ENCODE data around the gene IGBP1.

GRCh38 chrX:70172221-70172620 is 39.0 kb downstream of the IGBP1 start:
- TF ChIP-seq CTCF (IDR thresholded peaks at IDR 0.05) (no peak), POLR2A (IDR thresholded peaks at IDR 0.05) (no peak)
